Fibroblast of skin of left biceps (primary cell): ENCODE results near the gene HOXC6.
"Not testable (repeated sequence)": the region's sequence is repeated elsewhere in the genome, so short reads cannot be mapped to it uniquely, and the experiment has no call there.

ENCODE experiments used
- DNase-seq, 2 experiments: peaks; one replicate each; pipeline ENCODE4 v3.0.0-alpha.2; 2013; ENCODE audit warnings: low read depth in 2 of 2

HOXC6 gene

DNA sequence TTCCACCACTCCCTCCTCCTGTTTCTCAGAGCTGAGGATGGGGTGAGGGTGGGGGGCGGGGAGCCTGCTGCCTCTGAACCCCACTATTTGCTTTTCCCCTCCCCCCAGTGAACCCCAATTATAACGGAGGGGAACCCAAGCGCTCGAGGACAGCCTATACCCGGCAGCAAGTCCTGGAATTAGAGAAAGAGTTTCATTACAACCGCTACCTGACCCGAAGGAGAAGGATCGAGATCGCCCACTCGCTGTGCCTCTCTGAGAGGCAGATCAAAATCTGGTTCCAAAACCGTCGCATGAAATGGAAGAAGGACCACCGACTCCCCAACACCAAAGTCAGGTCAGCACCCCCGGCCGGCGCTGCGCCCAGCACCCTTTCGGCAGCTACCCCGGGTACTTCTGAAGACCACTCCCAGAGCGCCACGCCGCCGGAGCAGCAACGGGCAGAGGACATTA lies 26.5 kb downstream of the HOXC6 start:
- no peak for DNase-seq

- DNase-seq: no peak
Observed at GRCh38 chr12:54055552-54055951, 27.3 kb downstream of the HOXC6 start.

DNA sequence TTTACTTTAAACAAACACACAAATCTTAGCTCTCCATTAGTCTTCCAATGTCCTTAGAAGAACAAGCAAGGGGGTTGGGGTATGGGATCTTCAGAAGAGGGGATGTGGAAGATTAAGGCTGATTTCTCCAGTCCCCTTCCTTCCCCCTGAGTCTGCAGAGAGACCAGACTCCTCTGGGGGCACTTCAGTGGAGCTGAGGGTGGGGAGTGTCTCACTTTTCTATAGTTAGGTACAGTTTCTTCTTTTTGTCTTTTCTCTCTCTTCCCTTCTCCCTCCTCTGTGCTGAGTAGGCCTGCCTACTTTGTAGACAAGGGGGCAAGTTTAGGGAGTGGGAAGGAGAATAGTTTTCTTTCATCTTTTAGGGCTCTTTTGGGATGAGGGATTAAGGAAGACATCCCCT lies 27.9 kb downstream of the HOXC6 start:
- DNase-seq: no peak

DNA sequence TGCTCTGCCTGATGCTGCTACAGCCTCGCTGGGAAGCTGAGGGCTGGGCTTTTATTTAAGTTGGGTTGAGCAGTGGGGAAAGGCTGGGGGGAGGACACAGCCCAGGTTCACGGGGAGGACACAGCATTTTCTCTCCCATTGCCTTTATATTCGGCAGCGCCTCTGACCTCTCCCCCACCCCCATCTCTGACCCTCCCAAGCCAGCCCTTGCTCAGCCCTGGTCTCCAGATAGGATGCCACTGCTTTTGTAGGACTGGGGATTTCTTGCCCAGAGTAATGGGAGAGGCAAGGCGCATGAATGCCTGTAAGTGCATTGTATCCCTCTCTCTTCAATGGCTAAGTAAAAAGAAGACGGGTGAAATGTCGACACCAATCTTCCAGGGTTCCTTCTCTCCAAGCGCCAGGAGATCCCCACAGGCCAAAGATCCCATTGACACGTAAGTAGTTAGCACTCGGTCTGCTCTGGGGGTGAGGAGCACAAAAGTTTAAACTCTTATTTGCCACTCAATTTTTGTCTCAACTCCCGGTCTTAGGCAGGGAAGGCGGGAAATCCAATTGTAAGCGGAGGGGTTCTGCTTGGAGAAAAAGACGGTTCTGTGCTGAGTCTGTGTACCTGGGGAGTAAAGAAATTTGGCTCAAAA lies 30.0 kb downstream of the HOXC6 start:
- DNase-seq: no peak

DNA sequence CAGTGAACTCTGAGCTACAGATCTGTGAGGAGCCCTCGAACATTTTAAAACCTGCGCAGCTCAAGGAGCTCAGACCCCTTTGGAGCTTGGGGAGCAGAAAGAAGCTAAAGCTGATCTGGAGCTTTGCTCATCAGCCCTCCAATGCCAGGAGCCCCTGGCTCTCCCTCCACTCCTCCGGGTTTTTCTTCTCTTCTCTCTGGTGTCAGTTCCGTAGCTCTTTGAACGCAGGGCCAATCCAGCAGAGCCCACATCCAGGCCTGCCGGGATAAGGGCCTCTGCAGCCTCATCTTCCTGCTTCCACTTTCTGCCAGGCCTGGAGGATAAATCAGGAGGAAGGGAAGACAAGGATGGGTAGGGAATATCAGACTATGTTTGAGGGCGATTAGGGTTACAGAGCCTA lies 31.4 kb downstream of the HOXC6 start:
- no peak for DNase-seq

DNA sequence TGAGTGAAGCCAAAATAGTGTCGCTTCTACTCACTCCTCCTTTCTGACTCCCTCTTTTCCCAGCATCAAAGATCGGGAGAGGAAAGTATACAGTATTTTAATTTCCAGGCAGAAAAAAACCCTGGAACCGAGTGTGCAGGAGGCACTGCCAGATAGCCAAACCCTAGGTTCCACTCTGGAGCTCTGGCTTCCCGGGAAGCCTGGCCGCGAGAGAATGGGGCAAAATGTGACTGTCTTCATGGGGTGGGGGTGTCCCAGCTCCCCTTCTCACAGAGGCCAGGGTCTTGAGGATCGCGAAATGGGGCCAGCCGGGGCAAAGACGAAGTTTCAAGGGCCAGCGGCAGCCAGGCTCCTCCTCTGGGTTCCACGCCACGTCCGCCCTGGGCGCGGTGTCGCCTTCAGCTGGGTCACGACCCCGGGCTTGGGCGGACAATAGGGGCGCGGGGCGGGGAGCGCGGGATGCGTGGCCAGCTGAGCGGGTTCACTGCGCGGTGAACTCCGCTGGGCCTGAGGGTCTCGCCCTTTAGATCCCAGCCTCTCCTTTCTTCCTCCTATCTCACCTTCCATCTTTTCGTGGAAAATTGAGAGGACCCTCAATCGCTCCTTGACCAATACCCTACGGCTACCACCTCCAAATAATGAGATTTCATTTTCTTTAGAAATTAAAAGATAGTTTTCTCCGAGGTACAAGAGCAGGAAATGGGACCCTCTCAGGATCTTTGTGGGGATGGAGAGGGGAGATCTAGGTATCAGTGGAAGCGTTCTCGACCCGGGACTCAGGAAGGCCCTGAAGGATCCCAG lies 32.1 kb downstream of the HOXC6 start:
- no peak for DNase-seq

- DNase-seq: no peak
Observed at GRCh38 chr12:54060975-54061778, 32.9 kb downstream of the HOXC6 start.

DNA sequence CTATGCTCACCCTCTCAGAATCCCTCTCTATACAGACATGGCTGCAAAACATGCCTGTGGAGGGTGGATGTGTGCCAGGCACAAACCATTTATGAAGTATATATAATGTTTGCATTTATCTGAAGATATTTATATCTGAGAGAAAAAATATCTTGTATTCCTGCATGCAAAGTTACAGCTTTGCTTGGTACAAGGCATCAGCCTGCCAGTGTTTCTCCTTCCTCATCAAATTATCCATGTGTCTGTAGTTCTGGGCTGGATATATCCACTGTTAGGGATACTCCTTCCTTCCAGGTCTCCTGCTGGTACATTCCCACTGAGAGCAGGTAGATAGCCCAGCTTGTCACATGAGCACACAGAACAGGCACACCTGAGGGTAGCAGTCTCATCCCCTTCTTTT lies 37.4 kb downstream of the HOXC6 start:
- no peak for DNase-seq

DNA sequence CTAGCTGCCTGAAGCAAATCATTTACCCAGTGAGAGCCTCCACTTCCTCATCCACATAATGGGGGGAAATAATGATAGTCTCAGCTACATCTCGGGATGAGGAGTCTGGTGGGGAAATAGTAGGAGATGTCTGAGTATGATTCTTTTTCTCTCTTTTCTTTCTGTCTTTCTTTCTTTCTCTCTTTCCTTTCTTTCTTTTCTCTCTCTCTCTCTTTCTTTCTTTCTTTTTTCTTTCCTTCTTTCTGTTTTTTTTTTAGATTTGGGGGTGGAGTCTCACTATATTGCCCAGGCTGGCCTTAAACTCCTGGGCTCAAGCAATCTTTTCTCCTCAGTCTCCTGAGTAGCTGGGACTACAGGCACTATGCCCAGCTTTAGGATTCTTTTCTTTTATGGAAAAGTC lies 38.2 kb downstream of the HOXC6 start:
- DNase-seq: no peak

GRCh38 chr12:54068418-54069070 lies 40.3 kb downstream of the HOXC6 start:
- DNase-seq: no peak

DNA sequence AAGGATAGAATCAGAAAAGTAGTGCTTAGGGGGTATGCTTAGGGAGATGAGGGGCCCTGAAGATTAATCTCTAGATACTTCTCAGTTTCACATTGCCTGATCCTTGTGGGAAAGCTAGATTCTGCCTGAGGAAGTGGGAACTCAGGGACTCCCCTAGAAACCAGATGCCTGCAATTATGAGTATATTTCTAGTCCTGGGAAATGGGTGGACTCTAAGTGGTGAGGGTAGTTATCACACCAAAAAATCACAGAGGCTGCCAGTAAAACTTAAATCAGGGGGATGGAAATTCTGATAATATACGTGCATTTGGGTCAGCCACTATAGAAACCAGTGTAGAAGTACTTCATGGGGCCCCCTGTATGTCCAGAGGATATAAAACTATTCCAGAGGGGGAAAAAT lies 43.7 kb downstream of the HOXC6 start:
- DNase-seq: no peak

DNA sequence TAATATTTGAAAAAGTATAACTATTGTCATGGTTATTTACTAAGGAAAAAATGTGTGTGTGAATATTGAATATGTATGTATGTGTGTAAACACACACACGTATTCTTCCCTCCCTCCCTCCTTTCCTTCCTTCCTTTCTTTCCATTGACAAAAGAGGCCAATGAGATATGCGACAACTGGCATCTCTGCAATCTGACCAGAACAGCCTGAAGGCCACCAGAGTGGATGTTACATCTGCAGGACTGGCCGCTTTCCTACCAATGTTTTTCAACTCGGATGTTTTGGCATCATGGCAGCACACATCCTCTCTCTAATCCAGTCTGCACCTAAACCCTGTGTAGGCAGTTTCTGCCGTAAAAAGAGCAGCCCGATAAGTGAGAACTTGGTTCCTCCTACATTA lies 46.1 kb downstream of the HOXC6 start:
- no peak for DNase-seq

DNA sequence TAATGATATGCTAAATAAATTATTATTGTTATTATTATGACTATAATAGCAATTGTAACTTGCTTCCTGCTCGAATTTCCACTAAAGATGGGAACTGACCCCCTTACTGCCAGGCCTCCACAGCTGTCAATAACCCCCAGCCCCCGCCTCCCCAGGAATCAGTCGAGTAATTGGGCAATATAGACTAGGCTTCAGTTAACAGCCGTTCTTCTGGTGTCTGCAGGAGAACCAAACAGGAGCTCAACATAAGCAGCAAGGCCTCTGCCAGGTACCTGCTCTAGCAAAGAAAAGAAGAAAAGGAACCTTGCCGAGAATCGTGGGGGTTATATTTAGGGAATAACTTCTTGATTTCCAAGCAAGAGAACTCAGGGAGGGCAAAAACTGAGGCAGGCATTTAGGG lies 47.2 kb downstream of the HOXC6 start:
- DNase-seq: no peak

DNA sequence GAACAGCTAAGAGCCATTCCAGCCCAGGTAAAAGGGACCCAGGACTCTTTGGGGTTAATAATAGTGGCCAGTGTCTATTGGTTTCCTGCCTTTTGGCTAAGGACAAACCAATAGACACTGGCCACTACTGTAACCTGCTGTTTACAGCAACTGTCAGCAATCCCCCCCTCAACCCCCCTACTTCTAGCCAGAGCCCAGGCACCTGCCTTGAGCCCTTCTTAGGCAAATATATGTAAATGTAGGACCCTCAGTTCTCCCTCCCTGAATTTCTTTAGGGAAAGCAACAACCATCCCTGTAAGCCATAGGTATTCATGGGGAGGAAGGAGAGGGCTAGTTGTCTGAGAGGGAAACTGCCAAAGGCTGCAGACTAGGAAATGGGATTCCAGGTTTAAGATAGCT lies 47.7 kb downstream of the HOXC6 start:
- no peak for DNase-seq

- DNase-seq: not testable (repeated sequence)
Observed at GRCh38 chr12:54077843-54078242, 49.6 kb downstream of the HOXC6 start.

DNA sequence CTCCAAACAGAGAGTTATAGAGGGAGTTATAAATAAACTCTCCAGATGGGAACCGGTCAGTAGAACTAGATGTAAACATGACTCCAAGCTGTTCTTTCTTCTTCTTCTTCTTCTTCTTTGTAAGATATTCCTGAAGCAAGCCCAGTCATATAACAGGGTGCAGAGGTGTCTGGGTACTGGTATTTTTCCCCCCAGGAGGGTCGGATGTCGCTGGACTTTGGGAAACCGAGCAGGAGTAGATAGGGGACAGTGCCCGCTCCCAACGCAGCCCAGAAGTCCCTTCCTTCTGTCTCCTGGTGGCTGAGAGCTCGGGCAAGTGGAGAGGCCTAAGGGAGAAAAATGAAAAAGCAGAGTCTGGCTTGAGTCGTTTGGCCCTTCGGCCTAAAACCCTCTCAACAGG lies 50.9 kb downstream of the HOXC6 start:
- not testable (repeated sequence) for DNase-seq
